HCT116 (cell line): ENCODE results near the gene LRIT3. TPM values are rescaled to one million over a fixed set of nuclear protein-coding genes. Genes with fewer than 3 reads are reported as not detected.

Experiments
- ATAC-seq: fragments of 200-7000 bp; cut with Tn5 transposase; 2 replicates; pipeline ENCODE4 v1.9.1; 2020; ENCODE audit warnings: mild to moderate bottlenecking, moderate library complexity
- BruUV-seq: library from RNA; stranded (reverse); fragments of 400-500 nt; replicated peaks from 2 replicates; lab custom pipeline; 2021; lab: Mats Ljungman, UMichigan
- CTCF ChIA-PET: fragments of 300-600 bp; sonication (Branson Sonifier 250); formaldehyde crosslinking; loops from one replicate; lab custom pipeline; 2021; ENCODE audit warnings: antibody characterized with exemption; lab: Charles Lee
- POLR2A ChIA-PET: fragments of 300-600, 350-600 bp; sonication (Branson Sonifier 250); formaldehyde crosslinking; loops from one replicate; lab custom pipeline; 2021; ENCODE audit warnings: antibody characterized with exemption; lab: Charles Lee
- RAD21 ChIA-PET, 2 experiments: fragments of 300-600 bp; sonication (Branson Sonifier 250); formaldehyde crosslinking; loops; one replicate each; lab custom pipeline; 2023; ENCODE audit warnings: low total read pairs in 2 of 2; ENCODE audit not compliant: uncharacterized antibody in 2 of 2, unreplicated experiment in 2 of 2, low non-redundant PET in 1 of 2; lab: Charles Lee
- DNase-seq: peaks from one replicate; pipeline ENCODE4 v3.0.0-alpha.2; 2010; ENCODE audit warnings: low read depth, low spot score
- H2AFZ ChIP-seq: fragments of 200-600 bp; shearing (Covaris generic), sonication (generic); 2 replicates; pipeline ENCODE4 v1.6.1; 2017; ENCODE audit warnings: low read depth, mixed run types, mixed read lengths, antibody characterized with exemption, low read length; ENCODE audit not compliant: poor library complexity, severe bottlenecking
- H3K27ac ChIP-seq: 2 replicates; pipeline ENCODE4 v1.5.1; 2012; ENCODE audit warnings: low read depth, low read length
- H3K27me3 ChIP-seq: fragments of 200-600 bp; sonication (generic); 2 replicates; pipeline ENCODE4 v1.6.1; 2016; ENCODE audit warnings: mixed run types, low read length, mixed read lengths; ENCODE audit not compliant: insufficient read depth
- H3K36me3 ChIP-seq, 2 experiments: fragments of 200-500 bp in 1 of 2; fragments of 200-600 bp in 1 of 2; sonication (Bioruptor generic) in 1 of 2; sonication (generic) in 1 of 2; 2 replicates each; pipeline versions ENCODE4 v1.5.1 to v1.6.1; 2014 to 2016; ENCODE audit warnings: low read length in 2 of 2, inconsistent platforms in 1 of 2, mixed read lengths in 1 of 2, mixed run types in 1 of 2; ENCODE audit not compliant: insufficient read depth in 2 of 2, control insufficient read depth in 1 of 2
- H3K4me1 ChIP-seq, 2 experiments: fragments of 200-600 bp in 1 of 2; sonication (generic) in 1 of 2; 2 replicates each; pipeline versions ENCODE4 v1.5.1 to v1.6.1; 2012 to 2017; ENCODE audit warnings: low read length in 2 of 2, inconsistent platforms in 1 of 2, mild to moderate bottlenecking in 1 of 2, mixed read lengths in 1 of 2, mixed run types in 1 of 2, moderate library complexity in 1 of 2; ENCODE audit not compliant: insufficient read depth in 2 of 2, control insufficient read depth in 1 of 2
- H3K4me2 ChIP-seq: fragments of 200-600 bp; sonication (generic); 2 replicates; pipeline ENCODE4 v1.6.1; 2017; ENCODE audit warnings: mixed run types, low read length, mixed read lengths
- H3K4me3 ChIP-seq, 2 experiments: fragments of 200-600 bp in 1 of 2; sonication (generic) in 1 of 2; replicated peaks in 1 of 2; 2 replicates each; pipeline ENCODE4 v1.5.1; 2011 to 2016; ENCODE audit warnings: low read length in 2 of 2, control low read depth in 1 of 2, low read depth in 1 of 2, mild to moderate bottlenecking in 1 of 2, mixed read lengths in 1 of 2, mixed run types in 1 of 2
- H3K79me2 ChIP-seq: fragments of 200-600 bp; sonication (generic); 2 replicates; pipeline ENCODE4 v1.6.1; 2017; ENCODE audit warnings: mild to moderate bottlenecking, mixed run types, low read length, moderate library complexity, mixed read lengths; ENCODE audit not compliant: insufficient read depth
- H3K9ac ChIP-seq: fragments of 200-600 bp; sonication (generic); 2 replicates; pipeline ENCODE4 v1.6.1; 2016; ENCODE audit warnings: low read length, mixed read lengths
- H3K9me2 ChIP-seq: fragments of 200-600 bp; sonication (generic), shearing (Covaris generic); 2 replicates; pipeline ENCODE4 v1.6.1; 2017; ENCODE audit warnings: mixed run types, mild to moderate bottlenecking, moderate library complexity; ENCODE audit not compliant: insufficient read depth
- H3K9me3 ChIP-seq, 2 experiments: fragments of 200-500 bp in 1 of 2; fragments of 200-600 bp in 1 of 2; sonication (Bioruptor generic) in 1 of 2; sonication (generic) in 1 of 2; 2 replicates each; pipeline ENCODE4 v1.6.1; 2014 to 2017; ENCODE audit warnings: low read length in 2 of 2, mixed read lengths in 2 of 2, inconsistent platforms in 1 of 2, low read depth in 1 of 2, mild to moderate bottlenecking in 1 of 2, mixed run types in 1 of 2, moderate library complexity in 1 of 2; ENCODE audit not compliant: control insufficient read depth in 1 of 2, insufficient read depth in 1 of 2
- H4K20me1 ChIP-seq: fragments of 200-600 bp; sonication (generic), shearing (Covaris generic); 2 replicates; pipeline ENCODE4 v1.6.1; 2017; ENCODE audit warnings: mixed run types, mild to moderate bottlenecking, moderate library complexity; ENCODE audit not compliant: insufficient read depth
- CTCF ChIP-seq, 3 experiments: fragments of 200-600 bp in 1 of 3; sonication (generic) in 1 of 3; IDR thresholded peaks in 2 of 3; conservative IDR thresholded peaks in 1 of 3; 2 replicates each; pipeline ENCODE4 v1.5.1; 2012 to 2017; ENCODE audit warnings: low read depth in 2 of 3, low read length in 2 of 3, antibody characterized with exemption in 1 of 3, borderline replicate concordance in 1 of 3, control low read depth in 1 of 3, mild to moderate bottlenecking in 1 of 3, mixed read lengths in 1 of 3, mixed run types in 1 of 3, moderate library complexity in 1 of 3; ENCODE audit not compliant: insufficient read depth in 1 of 3
- JUND ChIP-seq: IDR thresholded peaks from 2 replicates; pipeline ENCODE4 v1.6.1; 2012
- RAD21 ChIP-seq: IDR thresholded peaks from 2 replicates; pipeline ENCODE4 v1.6.1; 2012; ENCODE audit warnings: low read depth, mild to moderate bottlenecking
- ZBTB33 ChIP-seq: IDR thresholded peaks from 2 replicates; pipeline ENCODE4 v1.6.1; 2011; ENCODE audit warnings: mild to moderate bottlenecking, low read length, moderate library complexity; ENCODE audit not compliant: insufficient replicate concordance; ENCODE audit errors: extremely low read depth
- ZNF274 ChIP-seq: fragments of 200-500 bp; sonication (Bioruptor generic); IDR thresholded peaks from 2 replicates; pipeline ENCODE4 v1.6.1; 2014; ENCODE audit warnings: mild to moderate bottlenecking, low read depth, low read length, inconsistent platforms
- intact Hi-C: fragments of 100-400 bp; cut with micrococcal nuclease; formaldehyde crosslinking; loops from 2 replicates; pipeline ENCODE4 v1.10.0; 2022
- total RNA-seq: library from RNA; stranded (reverse); gene quantifications from one replicate; pipeline ENCODE4 v1.2.1, GENCODE V29; 2021; ENCODE audit not compliant: unreplicated experiment

The LRIT3 gene
- total RNA-seq, 1 experiment from 2014 or later: 0.47 TPM

GRCh38 chr4:109826719-109827118, 21.2 kb upstream of the LRIT3 start:
- RAD21 ChIA-PET: no interaction called here
- H3K36me3 ChIP-seq: peaks cover 25 to 38% of the 10 kb centered on the region in 2 experiments
- POLR2A ChIA-PET: no interaction called here
- no peak overlapping the region for H2AFZ ChIP-seq
- no peak for DNase-seq
- H3K4me3 ChIP-seq: no peak overlapping the region
- CTCF ChIA-PET: interaction anchor here (1.4 to 2.8 kb wide), 2 partner anchors 12 to 152 kb away, joined by 3 to 6 read pairs; no protein-coding TSS in a partner anchor
- no peaks in the 10 kb centered on the region; the same call in 1 of the 2 replicates for H3K79me2 ChIP-seq
- BruUV-seq: no TSS peak
- no peak overlapping the region for H3K9ac ChIP-seq
- H3K4me2 ChIP-seq: no peak overlapping the region
- TF ChIP-seq ZNF274 (no peak), JUND (no peak), CTCF (IDR thresholded peaks at IDR 0.05 in 2 of 3, conservative IDR thresholded peaks at IDR 0.05 in 1 of 3; ENCODE audit: borderline replicate concordance in 1 of 3, insufficient read depth in 1 of 3, low read depth in 2 of 3, low read length in 2 of 3) (peak; percentile 41 to 67 (median 45); a peak in 4 of 6 replicates), ZBTB33 (no peak), RAD21 (peak; percentile 62)
- ATAC-seq: peak; percentile 66
- no peaks in the 10 kb centered on the region for H3K27me3 ChIP-seq
- no peaks in the 10 kb centered on the region for H3K9me2 ChIP-seq
- no peak overlapping the region for H3K27ac ChIP-seq
- no peaks in the 10 kb centered on the region for H3K9me3 ChIP-seq
- no peaks in the 10 kb centered on the region for H4K20me1 ChIP-seq
- H3K4me1 ChIP-seq: no peaks in the 10 kb centered on the region
- intact Hi-C loops: loop anchor here (1.0 to 5.0 kb wide), 2 partner anchors 151 to 399 kb away; no protein-coding TSS in a partner anchor
